WERI-Rb-1 (cell line): ENCODE results near the gene CD40LG.

Experiments used
- DNase-seq: peaks from one replicate; pipeline ENCODE4 v3.0.0-alpha.2; 2020
- H3K27ac ChIP-seq: fragments of 250-450 bp; sonication (Bioruptor Pico); 2 replicates; pipeline ENCODE4 v1.5.1; 2020; ENCODE audit warnings: mild to moderate bottlenecking, moderate library complexity
- H3K27me3 ChIP-seq: fragments of 250-450 bp; sonication (Bioruptor Pico); 2 replicates; pipeline ENCODE4 v1.5.1; 2021; ENCODE audit warnings: mild to moderate bottlenecking, low read depth, moderate library complexity; ENCODE audit not compliant: insufficient read depth, severe bottlenecking
- H3K36me3 ChIP-seq: fragments of 250-450 bp; sonication (Bioruptor Pico); 2 replicates; pipeline ENCODE4 v1.5.1; 2020; ENCODE audit warnings: mild to moderate bottlenecking, moderate library complexity
- H3K4me3 ChIP-seq: 2 replicates; pipeline ENCODE4 v1.5.1; 2011; ENCODE audit warnings: low read depth, mild to moderate bottlenecking, control low read depth, low read length
- H3K9me3 ChIP-seq: fragments of 250-450 bp; sonication (Bioruptor Pico); 2 replicates; pipeline ENCODE4 v1.5.1; 2021; ENCODE audit warnings: mild to moderate bottlenecking, moderate library complexity; ENCODE audit not compliant: severe bottlenecking
- CTCF ChIP-seq: IDR thresholded peaks from 2 replicates; pipeline ENCODE4 v1.5.1; 2011; ENCODE audit warnings: low read depth, mild to moderate bottlenecking, control low read depth, inconsistent platforms, low read length

Gene CD40LG

GRCh38 chrX:136616987-136617685 lies 30.8 kb upstream of the CD40LG start:
- no peak for DNase-seq
- no peak overlapping the region for H3K27ac ChIP-seq
- no peak for TF ChIP-seq CTCF

GRCh38 chrX:136619899-136620505 lies 28.0 kb upstream of the CD40LG start:
- Histone ChIP-seq H3K36me3 (no peaks in the 10 kb centered on the region), H3K4me3 (no peak overlapping the region), H3K9me3 (no peaks in the 10 kb centered on the region), H3K27ac (no peak overlapping the region), H3K27me3 (no peaks in the 10 kb centered on the region)
- TF ChIP-seq CTCF, result no peak
- no peak for DNase-seq

More at GRCh38 chrX:136616987-136617685, 30.8 kb upstream of the CD40LG start:
- Histone ChIP-seq H3K9me3 (no peaks in the 10 kb centered on the region), H3K27me3 (no peaks in the 10 kb centered on the region), H3K4me3 (no peak overlapping the region), H3K36me3 (no peaks in the 10 kb centered on the region)

GRCh38 chrX:136620780-136621179 lies 27.2 kb upstream of the CD40LG start:
- no peak overlapping the region for H3K27ac ChIP-seq
- H3K4me3 ChIP-seq, result no peak overlapping the region
- H3K27me3 ChIP-seq, result no peaks in the 10 kb centered on the region
- no peaks in the 10 kb centered on the region for H3K36me3 ChIP-seq
- DNase-seq, result no peak
- TF ChIP-seq CTCF, result no peak
- no peaks in the 10 kb centered on the region for H3K9me3 ChIP-seq

- H3K27ac ChIP-seq, result no peak overlapping the region
- H3K9me3 ChIP-seq, result no peaks in the 10 kb centered on the region
- H3K36me3 ChIP-seq, result no peaks in the 10 kb centered on the region
- H3K4me3 ChIP-seq, result no peak overlapping the region
- no peak for DNase-seq
- no peaks in the 10 kb centered on the region for H3K27me3 ChIP-seq
- TF ChIP-seq CTCF, result no peak
These were observed 25.4 kb upstream of the CD40LG start for GRCh38 chrX:136622568-136622967.

- H3K27ac ChIP-seq, result no peak overlapping the region
- TF ChIP-seq CTCF, result no peak
- H3K9me3 ChIP-seq, result no peaks in the 10 kb centered on the region
These were observed 24.6 kb upstream of the CD40LG start for GRCh38 chrX:136623396-136623795.

More at GRCh38 chrX:136623396-136623795, 24.6 kb upstream of the CD40LG start:
- H3K4me3 ChIP-seq, result no peak overlapping the region
- DNase-seq, result no peak
- no peaks in the 10 kb centered on the region for H3K36me3 ChIP-seq
- no peaks in the 10 kb centered on the region for H3K27me3 ChIP-seq
